Measurements from ENCODE around the gene URB1.

- TF ChIP-seq CTCF (IDR thresholded peaks at IDR 0.05), result no peak
- no peak for TF ChIP-seq POLR2A (IDR thresholded peaks at IDR 0.05)
Measured at GRCh38 chr21:32282992-32283391, 109.8 kb downstream of the URB1 start.

Measured in heart left ventricle (tissue), 13 donors.